ENCODE data around the gene OR2B6. TPM values are rescaled to one million over a fixed set of nuclear protein-coding genes. Genes with fewer than 3 reads are reported as not detected.
"Not testable (repeated sequence)": the region's sequence is repeated elsewhere in the genome, so short reads cannot be mapped to it uniquely, and the experiment has no call there.

Gene OR2B6
- not detected in 2 replicates for total RNA-seq (2014; rRNA removed; shearing (Covaris generic))

DNA sequence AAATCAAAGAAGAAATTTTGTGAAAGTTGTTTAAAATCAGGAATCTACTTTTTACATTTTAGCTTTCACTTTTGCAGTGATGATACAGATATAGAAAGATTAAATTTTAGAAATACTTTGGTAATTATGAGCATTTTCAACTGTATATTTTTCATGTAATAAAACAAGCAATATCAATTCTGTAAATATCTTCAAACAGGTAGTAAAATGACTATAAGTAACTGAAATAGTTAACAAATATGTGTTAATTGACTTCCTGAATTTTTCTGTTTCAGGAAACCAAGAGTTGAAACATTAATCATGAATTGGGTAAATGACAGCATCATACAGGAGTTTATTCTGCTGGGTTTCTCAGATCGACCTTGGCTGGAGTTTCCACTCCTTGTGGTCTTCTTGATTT is at the start of gene OR2B6:
Gene OR2B6, plus strand, starts transcription at position 301 of the 400 bp plus-strand sequence. Its CDS starts 0 bp downstream, at position 301.
- DNase-seq (ENCODE audit: low spot score): no peak

GRCh38 chr6:27908017-27908416 is 49.0 kb upstream of the OR2B6 start:
- DNase-seq (ENCODE audit: low spot score): no peak

DNA sequence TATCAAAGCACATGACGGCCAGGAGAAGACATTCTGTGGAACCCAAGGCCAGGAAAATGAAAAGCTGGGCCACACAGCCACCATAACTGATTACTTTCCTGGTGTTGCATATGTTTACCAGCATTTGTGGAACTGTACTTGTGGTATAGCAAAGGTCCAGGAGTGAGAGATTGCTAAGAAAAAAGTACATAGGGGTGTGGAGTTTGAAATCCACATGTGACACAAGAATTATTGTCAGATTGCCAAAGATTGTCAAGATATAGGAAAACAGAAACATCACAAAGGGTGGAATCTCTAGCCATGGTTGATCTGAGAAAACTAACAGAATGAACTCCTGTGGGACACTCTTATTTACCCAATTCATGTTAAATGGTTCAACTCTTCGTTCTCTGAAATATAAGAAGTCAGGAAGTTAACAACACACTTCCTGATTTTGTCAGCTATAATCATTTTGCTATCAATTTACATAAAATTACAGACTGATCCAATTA is 45.0 kb upstream of the OR2B6 start, which contains the start of gene OR2B2:
Gene OR2B2, minus strand, starts transcription at position 441 of the 491 bp plus-strand sequence. Its CDS starts 77 bp downstream, at position 364.
- no peak for DNase-seq (ENCODE audit: low spot score)

DNA sequence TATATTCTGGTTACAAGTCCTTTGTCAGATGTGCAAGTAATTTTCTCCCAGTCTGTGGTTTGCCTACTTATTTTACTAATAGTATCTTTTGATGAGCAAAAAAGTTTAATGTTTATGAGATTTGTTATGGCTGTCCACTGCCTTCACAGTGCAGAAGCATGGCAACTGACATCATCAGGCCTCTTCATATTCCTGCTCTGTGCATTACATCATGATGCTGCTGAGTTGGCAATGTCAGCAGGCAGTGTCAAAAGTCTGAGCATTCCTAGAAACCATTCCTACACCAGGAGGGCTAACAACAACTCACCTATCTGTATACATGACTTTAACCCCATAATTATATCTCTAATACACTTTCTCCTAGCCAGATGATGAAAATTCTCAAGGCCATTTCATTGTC is 34.1 kb upstream of the OR2B6 start:
- DNase-seq (ENCODE audit: low spot score): no peak

DNA sequence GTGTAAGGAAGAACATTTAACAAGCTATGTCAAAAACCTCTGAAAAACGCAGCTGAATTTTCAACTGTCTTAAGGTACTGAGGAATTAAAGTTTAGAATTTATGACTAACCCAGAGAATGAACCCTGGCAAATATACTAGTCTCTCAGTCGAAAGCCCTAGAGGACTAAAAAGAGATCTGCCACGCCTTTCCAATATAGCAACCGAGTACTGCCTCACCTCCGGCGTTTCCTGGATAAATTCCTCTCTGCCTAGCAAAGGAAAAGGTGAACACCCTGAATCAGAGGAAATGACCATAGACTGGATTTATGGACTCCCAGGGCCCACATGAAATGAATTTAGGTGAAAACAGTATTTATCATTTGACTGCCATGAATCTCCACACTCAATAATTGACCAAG is 32.9 kb upstream of the OR2B6 start:
- no peak for DNase-seq (ENCODE audit: low spot score)

GRCh38 chr6:27928041-27928440 is 29.0 kb upstream of the OR2B6 start:
- DNase-seq (ENCODE audit: low spot score): not testable (repeated sequence)

DNA sequence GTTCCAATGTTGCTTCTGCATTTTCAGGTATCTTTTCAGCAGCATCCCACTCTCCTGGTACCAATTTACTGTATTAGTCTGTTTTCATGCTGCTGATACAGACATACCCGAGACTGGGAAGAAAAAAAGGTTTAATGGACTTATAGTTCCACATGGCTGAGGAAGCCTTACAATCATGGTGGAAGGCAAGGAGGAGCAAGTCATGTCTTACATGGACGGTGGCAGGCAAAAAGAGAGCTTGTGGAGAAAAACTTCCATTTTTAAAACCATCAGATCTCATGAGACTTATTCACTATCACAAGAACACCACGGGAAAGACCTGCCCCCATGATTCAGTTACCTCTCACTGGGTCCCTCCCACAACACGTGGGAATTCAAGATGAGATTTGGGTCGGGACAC is 27.1 kb upstream of the OR2B6 start:
- not testable (repeated sequence) for DNase-seq (ENCODE audit: low spot score)

- DNase-seq (ENCODE audit: low spot score): no peak
Measured at GRCh38 chr6:27931209-27931608, 25.8 kb upstream of the OR2B6 start.

- DNase-seq (ENCODE audit: low spot score): no peak
Measured at GRCh38 chr6:27940766-27941165, 16.3 kb upstream of the OR2B6 start.

DNA sequence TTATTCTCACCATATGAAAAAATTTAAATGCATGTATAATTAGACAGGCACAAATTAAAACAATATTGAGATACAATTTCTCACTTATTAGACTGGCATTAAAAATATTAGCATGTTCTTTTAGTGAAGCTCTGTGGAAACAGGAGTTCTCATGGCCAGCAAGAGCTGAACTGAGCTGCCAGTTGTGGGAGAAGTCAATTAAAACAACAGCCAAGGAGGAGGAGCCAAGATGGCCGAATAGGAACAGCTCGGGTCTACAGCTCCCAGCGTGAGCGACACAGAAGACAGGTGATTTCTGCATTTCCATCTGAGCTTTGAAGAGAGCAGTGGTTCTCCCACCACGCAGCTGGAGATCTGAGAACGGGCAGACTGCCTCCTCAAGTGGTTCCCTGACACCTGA is 14.0 kb upstream of the OR2B6 start:
- DNase-seq (ENCODE audit: low spot score): not testable (repeated sequence)

DNA sequence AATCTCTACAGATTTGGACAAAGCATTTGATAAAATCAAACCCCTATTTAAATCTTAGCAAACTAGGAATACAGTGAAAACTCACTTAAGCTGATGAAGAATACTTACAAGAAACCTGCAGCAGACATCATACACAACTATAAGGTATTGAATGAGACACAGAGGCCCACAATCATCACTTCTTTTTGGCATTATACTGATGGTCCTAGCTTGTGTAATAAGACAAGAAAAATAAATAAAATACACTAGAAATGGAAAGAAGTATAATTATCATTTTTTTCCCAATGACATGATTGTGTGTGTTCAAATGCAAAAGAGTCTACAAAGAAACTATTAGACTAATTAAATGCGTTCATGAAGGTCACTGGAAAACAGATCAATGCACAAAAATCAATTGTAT is 8.8 kb upstream of the OR2B6 start:
- no peak for DNase-seq (ENCODE audit: low spot score)

DNA sequence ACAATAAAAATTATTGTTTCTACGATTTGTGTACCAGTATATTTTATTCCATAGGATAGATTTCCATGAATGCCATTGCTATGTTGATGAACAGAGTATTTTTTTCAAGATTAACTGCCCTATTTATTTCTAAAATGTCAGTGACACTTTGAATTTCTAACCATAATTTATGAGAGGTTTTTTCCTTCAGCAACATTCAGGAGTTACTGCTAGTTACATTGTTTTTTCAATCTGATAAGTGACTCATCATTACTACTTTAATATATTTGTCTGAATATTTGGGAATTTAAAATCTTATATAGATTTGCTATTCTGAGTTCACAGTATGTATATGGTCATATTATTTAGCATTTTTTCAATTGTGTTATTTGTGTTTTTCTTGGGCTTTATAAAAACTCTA is 6.0 kb upstream of the OR2B6 start:
- DNase-seq (ENCODE audit: low spot score): no peak

- DNase-seq (ENCODE audit: low spot score): no peak
Measured at GRCh38 chr6:27957516-27957915, 475 bp downstream of the OR2B6 start.

DNA sequence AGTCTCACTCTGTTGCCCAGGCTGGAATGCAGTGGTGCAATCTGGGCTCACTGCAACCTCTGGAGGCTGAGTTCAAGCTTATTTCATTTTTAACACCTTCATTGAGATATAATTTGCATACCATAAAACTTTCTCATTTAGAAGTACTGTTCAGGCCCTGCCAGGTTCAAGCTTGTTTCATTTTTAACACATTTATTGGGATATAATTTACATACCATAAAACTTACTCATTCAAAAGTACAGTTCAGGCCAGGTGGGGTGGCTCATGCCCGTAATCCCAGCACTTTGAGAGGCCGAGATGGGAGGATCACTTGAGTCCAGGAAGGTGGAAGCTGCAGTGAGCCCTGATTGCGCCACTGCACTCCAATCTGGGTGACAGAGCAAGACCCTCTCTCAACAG is 5.5 kb downstream of the OR2B6 start:
- no peak for DNase-seq (ENCODE audit: low spot score)

- DNase-seq (ENCODE audit: low spot score): no peak
Measured at GRCh38 chr6:27966044-27966443, 9.0 kb downstream of the OR2B6 start.

GRCh38 chr6:27966816-27967426 is 9.9 kb downstream of the OR2B6 start:
- no peak for DNase-seq (ENCODE audit: low spot score)

GRCh38 chr6:27970444-27970843 is 13.4 kb downstream of the OR2B6 start:
- no peak for DNase-seq (ENCODE audit: low spot score)

DNA sequence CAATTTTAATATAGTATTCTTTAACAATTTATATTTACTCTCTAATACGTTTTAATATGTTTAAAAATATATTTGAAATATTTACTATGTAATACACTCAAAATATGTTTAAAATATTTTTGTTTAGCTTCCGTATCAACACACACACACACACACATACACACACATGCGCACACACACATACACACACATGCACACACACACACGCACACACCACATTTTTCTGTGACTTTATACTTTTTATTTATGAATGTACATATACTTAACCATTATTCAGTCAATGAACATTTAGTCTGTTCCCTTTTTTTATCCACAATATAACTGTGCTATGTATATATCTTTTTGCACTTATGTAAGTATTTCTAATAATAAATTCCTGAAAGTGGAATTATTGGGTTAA is 15.7 kb downstream of the OR2B6 start:
- no peak for DNase-seq (ENCODE audit: low spot score)

- DNase-seq (ENCODE audit: low spot score): no peak
Measured at GRCh38 chr6:27977387-27977786, 20.3 kb downstream of the OR2B6 start.

- no peak for DNase-seq (ENCODE audit: low spot score)
Measured at GRCh38 chr6:27978705-27979104, 21.7 kb downstream of the OR2B6 start.

- DNase-seq (ENCODE audit: low spot score): no peak
Measured at GRCh38 chr6:27980111-27980510, 23.1 kb downstream of the OR2B6 start.

DNA sequence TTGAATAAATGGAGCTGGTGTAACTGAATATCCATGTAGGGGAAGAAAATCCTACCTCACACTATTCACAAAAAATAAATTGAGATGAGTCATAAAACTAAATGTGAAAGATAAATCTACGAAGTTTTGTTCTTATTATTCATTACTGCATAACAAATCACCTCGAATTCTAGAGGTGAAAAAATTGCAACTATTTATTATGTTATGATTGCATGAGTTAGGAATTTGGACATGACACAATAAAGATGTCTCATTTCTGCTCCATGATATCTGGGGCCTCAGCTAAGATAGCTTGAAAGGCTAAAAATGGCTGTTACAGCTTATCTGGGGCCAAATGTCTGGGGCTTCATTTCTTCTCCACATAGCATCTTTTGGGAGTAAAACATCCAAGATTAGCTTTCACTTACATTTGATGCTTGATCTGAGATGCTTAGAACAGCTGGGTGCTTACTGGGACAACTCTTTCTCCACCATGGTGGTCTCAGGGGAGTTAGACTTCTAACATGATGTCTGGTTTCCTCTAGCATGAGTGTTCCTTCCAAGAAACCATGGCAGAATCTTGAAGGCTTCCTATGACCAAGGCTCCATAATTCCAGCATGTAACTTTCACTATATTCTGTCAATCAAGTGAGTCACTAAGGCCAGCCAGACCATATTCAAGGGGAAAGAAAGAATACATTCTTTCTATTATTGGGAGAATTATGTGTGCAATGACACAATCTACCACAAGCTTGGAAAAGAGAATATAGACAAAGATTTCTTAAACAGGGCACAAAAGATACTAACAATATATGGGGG is 30.1 kb downstream of the OR2B6 start:
- no peak for DNase-seq (ENCODE audit: low spot score)

GRCh38 chr6:27994616-27995015 is 37.6 kb downstream of the OR2B6 start:
- no peak for DNase-seq (ENCODE audit: low spot score)
